OCI-LY7 (cell line): ENCODE measurements around the gene FBXW12. TPM values are rescaled to one million over a fixed set of nuclear protein-coding genes. Genes with fewer than 3 reads are reported as not detected.
A peak's percentile ranks its signal among the peaks of the same experiment; 100 is the strongest.

ENCODE experiments used
- BruUV-seq: library from RNA; stranded (reverse); fragments of 400-500 nt; replicated peaks from 2 replicates; lab custom pipeline; 2021; lab: Mats Ljungman, UMichigan
- CTCF ChIA-PET: fragments of 300-600 bp; sonication (Branson Sonifier 250); formaldehyde crosslinking; loops from one replicate; lab custom pipeline; 2022; ENCODE audit warnings: antibody characterized with exemption; ENCODE audit not compliant: unreplicated experiment; lab: Charles Lee
- POLR2A ChIA-PET: fragments of 300-600 bp; sonication (Branson Sonifier 250); formaldehyde crosslinking; loops from one replicate; lab custom pipeline; 2022; ENCODE audit warnings: antibody characterized with exemption; lab: Charles Lee
- DNase-seq: peaks from one replicate; pipeline ENCODE4 v3.0.0-alpha.2; 2015; ENCODE audit warnings: low spot score
- H2AFZ ChIP-seq: fragments of 200-600 bp; sonication (generic), shearing (Covaris generic); 2 replicates; pipeline ENCODE4 v1.6.1; 2014; ENCODE audit warnings: mild to moderate bottlenecking, antibody characterized with exemption, low read length, moderate library complexity
- H3K27ac ChIP-seq: fragments of 200-600 bp; sonication (generic); 2 replicates; pipeline ENCODE4 v1.5.1; 2014; ENCODE audit warnings: mixed run types, low read depth, mild to moderate bottlenecking, moderate library complexity, low read length, inconsistent platforms; ENCODE audit not compliant: poor library complexity, severe bottlenecking
- H3K36me3 ChIP-seq: fragments of 200-600 bp; sonication (generic); 2 replicates; pipeline ENCODE4 v1.6.1; 2014; ENCODE audit warnings: mild to moderate bottlenecking, antibody characterized with exemption, low read length, moderate library complexity, mixed read lengths; ENCODE audit not compliant: insufficient read depth
- H3K4me1 ChIP-seq: fragments of 200-600 bp; sonication (generic); 2 replicates; pipeline ENCODE4 v1.5.1; 2014; ENCODE audit warnings: mild to moderate bottlenecking, low read length; ENCODE audit not compliant: insufficient read depth, poor library complexity, severe bottlenecking
- H3K4me2 ChIP-seq: fragments of 200-600 bp; sonication (generic); 2 replicates; pipeline ENCODE4 v1.6.1; 2014; ENCODE audit warnings: mild to moderate bottlenecking, low read length
- H3K4me3 ChIP-seq: fragments of 200-600 bp; sonication (generic); 2 replicates; pipeline ENCODE4 v1.5.1; 2014; ENCODE audit warnings: mild to moderate bottlenecking, low read depth, low read length; ENCODE audit not compliant: poor library complexity, severe bottlenecking
- H3K79me2 ChIP-seq: fragments of 200-600 bp; sonication (generic); 2 replicates; pipeline ENCODE4 v1.6.1; 2016; ENCODE audit warnings: low read depth, mild to moderate bottlenecking, low read length, moderate library complexity, mixed read lengths; ENCODE audit not compliant: insufficient read depth
- H3K9me2 ChIP-seq: fragments of 200-600 bp; sonication (generic); 2 replicates; pipeline ENCODE4 v1.6.1; 2016; ENCODE audit warnings: mild to moderate bottlenecking, low read length, mixed read lengths; ENCODE audit not compliant: insufficient read depth
- H3K9me3 ChIP-seq: fragments of 200-600 bp; sonication (generic); 2 replicates; pipeline ENCODE4 v1.6.1; 2014; ENCODE audit warnings: mild to moderate bottlenecking, mixed run types, low read length, mixed read lengths
- H4K20me1 ChIP-seq: fragments of 200-600 bp; sonication (generic); 2 replicates; pipeline ENCODE4 v1.6.1; 2014; ENCODE audit warnings: mild to moderate bottlenecking, antibody characterized with exemption, low read length, moderate library complexity, mixed read lengths; ENCODE audit not compliant: insufficient read depth
- EZH2phosphoT487 ChIP-seq: fragments of 200-600 bp; sonication (generic); IDR thresholded peaks from 2 replicates; pipeline ENCODE4 v1.6.1; 2018; ENCODE audit warnings: low read depth, borderline replicate concordance, mild to moderate bottlenecking, mixed run types, antibody characterized with exemption, low read length, moderate library complexity, mixed read lengths
- intact Hi-C: fragments of 100-400 bp; cut with micrococcal nuclease; formaldehyde crosslinking; loops from one replicate; pipeline ENCODE4 v1.10.0; 2022; ENCODE audit not compliant: unreplicated experiment
- total RNA-seq, 2 experiments: library from RNA; depleted of rRNA in 1 of 2; stranded (reverse); fragments of >200 nt in 1 of 2; shearing (Covaris generic) in 1 of 2; gene quantifications; 2 replicates each; pipeline ENCODE4 v1.2.3, GENCODE V29; 2014 to 2022
- TF ChIP-seq, protein P1 (sequence below): fragments of 200-600 bp; sonication (generic); conservative IDR thresholded peaks from 2 replicates; pipeline ENCODE4 v1.5.1; 2014; ENCODE audit warnings: mild to moderate bottlenecking, antibody characterized with exemption, low read length, moderate library complexity, mixed read lengths

The FBXW12 gene
- total RNA-seq, 2 experiments from 2014 or later, result 0.44 to 0.50 TPM

DNA sequence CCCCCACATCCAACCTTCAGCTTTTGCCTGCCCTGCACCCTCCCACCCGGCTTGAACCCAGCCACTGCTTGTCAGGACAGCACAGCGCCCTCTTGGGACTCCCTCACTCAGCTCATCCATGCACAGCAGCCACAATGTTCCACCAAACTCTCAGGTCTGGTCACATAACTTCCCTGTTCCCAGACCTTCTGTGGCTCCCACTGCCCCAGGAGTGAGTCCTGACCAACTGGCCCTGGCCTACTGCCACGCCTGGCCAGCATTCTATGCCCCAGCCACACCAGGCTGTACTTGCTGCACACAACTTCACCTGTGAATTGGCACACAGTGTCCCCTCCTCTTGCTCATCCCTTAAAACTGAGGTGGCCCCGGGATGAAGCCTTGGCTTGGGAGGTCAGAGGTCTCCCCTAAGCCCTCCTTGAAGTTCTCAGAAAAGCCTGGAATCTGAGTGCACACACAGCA is 36.8 kb downstream of the FBXW12 start:
- Histone ChIP-seq H3K9me2 (no peaks in the 10 kb centered on the region), H3K27ac (no peak overlapping the region), H3K79me2 (no peaks in the 10 kb centered on the region), H3K9me3 (no peaks in the 10 kb centered on the region), H3K4me3 (no peak overlapping the region), H3K36me3 (no peaks in the 10 kb centered on the region), H4K20me1 (no peaks in the 10 kb centered on the region), H3K4me2 (no peak overlapping the region), H2AFZ (no peak overlapping the region), H3K4me1 (peaks cover 6% of the 10 kb centered on the region)
- no TSS peak for BruUV-seq
- CTCF ChIA-PET, result no interaction called here
- POLR2A ChIA-PET, result no interaction called here
- DNase-seq, result no peak
- TF ChIP-seq EZH2phosphoT487, result no peak
- TF ChIP-seq, protein P1, sequence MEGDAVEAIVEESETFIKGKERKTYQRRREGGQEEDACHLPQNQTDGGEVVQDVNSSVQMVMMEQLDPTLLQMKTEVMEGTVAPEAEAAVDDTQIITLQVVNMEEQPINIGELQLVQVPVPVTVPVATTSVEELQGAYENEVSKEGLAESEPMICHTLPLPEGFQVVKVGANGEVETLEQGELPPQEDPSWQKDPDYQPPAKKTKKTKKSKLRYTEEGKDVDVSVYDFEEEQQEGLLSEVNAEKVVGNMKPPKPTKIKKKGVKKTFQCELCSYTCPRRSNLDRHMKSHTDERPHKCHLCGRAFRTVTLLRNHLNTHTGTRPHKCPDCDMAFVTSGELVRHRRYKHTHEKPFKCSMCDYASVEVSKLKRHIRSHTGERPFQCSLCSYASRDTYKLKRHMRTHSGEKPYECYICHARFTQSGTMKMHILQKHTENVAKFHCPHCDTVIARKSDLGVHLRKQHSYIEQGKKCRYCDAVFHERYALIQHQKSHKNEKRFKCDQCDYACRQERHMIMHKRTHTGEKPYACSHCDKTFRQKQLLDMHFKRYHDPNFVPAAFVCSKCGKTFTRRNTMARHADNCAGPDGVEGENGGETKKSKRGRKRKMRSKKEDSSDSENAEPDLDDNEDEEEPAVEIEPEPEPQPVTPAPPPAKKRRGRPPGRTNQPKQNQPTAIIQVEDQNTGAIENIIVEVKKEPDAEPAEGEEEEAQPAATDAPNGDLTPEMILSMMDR, result peak; percentile 60
- intact Hi-C loops, result loop anchor here (10.0 kb wide), 1 partner anchor 226 kb away; the partner anchor contains the start of gene SLC26A6

DNA sequence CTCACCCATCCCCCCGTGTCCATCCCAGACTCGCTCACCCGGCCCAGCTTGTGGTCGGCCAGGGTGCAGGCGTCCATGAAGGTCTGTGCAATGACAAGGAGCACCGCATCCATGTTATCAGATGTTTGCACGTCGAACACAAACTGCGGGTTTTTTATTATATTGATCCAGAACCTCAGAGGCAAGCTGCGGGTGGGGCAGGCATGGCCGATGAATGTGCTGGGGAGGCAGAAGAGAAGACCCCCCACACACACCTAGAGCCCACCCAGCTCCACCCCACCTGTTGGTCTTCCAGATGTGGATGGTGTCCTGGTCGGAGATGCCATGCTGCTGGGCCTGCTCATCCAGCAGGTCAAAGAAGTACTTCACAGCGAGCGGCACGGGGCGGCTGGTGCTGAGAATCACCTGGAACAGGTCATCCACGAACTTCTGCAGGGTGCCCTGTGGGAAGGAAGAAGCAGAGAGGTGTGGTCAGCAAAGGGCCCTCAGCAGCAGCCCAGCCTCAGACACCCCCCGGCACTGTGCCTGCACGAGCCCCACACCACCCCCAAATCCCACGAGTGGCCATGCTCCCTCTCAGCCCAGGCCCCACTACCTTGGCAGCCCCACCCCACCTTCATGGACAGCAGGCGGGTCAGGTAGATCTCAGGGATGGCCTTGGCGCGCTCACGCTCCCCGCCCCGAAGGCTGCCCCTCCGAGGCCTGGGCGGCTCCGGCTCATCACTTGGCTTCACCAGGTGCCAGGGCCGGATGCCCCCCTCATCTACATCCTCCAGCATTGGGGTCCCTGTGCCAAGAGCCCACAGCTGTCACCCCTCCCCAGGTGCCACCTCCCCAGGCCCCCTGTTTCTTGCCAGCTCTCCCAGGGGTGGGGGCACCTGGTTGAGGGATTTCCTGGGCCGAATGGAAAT is 37.5 kb downstream of the FBXW12 start:
- Histone ChIP-seq H3K4me2 (no peak overlapping the region), H3K4me3 (no peak overlapping the region), H3K36me3 (no peaks in the 10 kb centered on the region), H3K79me2 (no peaks in the 10 kb centered on the region), H3K9me3 (no peaks in the 10 kb centered on the region), H2AFZ (no peak overlapping the region), H4K20me1 (no peaks in the 10 kb centered on the region), H3K9me2 (no peaks in the 10 kb centered on the region), H3K27ac (no peak overlapping the region), H3K4me1 (peaks cover 6% of the 10 kb centered on the region)
- DNase-seq, result no peak
- ChIA-PET CTCF (no interaction called here), POLR2A (no interaction called here)
- no TSS peak for BruUV-seq
- intact Hi-C loops, result loop anchor here (10.0 kb wide), 1 partner anchor 225 kb away; the partner anchor contains the start of gene SLC26A6
- no peak for TF ChIP-seq EZH2phosphoT487
- TF ChIP-seq, protein P1, result no peak
